ENCODE measurements around the gene LCORL. TPM values are rescaled to one million over a fixed set of nuclear protein-coding genes. Genes with fewer than 3 reads are reported as not detected.
"Not testable (repeated sequence)": the region's sequence is repeated elsewhere in the genome, so short reads cannot be mapped to it uniquely, and the experiment has no call there.

Gene LCORL
- total and polyA plus RNA-seq, 12 donors, result 2.6 to 28.8 (median 16.2) TPM

DNA sequence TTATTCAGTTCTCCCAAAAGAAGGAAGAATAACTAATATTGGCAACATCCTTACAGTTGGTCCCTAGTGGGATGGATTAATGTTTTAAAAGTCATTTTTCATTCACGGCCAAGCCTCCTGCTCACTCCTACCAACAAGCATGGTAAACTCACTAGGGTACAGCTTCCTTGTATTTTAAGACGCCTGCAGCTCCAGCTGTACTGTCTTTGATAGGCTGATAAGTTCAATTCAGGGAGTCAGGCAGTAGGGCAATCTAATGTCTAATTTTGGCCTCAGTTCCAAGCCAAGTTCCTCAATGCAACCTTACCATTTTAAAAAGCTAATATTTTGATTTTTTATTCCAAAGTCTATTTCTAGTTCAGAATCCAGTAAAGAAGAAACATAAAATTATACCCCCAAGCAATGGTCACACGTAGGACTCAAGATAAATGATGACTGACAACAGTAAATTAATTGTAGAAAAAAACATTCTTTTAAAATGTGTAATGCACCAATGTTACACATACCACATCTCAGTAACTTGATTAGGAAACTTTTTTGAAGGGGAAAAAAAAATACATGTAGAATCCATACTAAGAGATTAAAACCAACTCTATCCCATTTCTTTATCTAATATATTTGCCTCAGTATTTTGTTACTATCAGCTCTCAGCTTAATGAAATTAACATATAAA, 9.3 kb downstream of the LCORL start:
- WGBS, 4 donors, result 60 to 76% (median 68%) methylated on average over 3 of the region's 3 CpGs
- Histone ChIP-seq H3K4me3 (no peak overlapping the region), H3K27me3 (no peaks in the 10 kb centered on the region), H3K4me1 (replicated peaks in 1 of 2) (peaks cover 0 to 31% of the 10 kb centered on the region in 2 donors), H3K9me3 (replicated peaks in 1 of 3) (no peaks in the 10 kb centered on the region), H3K36me3 (replicated peaks in 1 of 2) (no peaks in the 10 kb centered on the region), H3K27ac (no peak overlapping the region)
- intact Hi-C loops (cut with DNase I), result no loop called here
- TF ChIP-seq POLR2A (IDR thresholded peaks at IDR 0.05) (no peak), CTCF (IDR thresholded peaks at IDR 0.05) (no peak)
- no peak for DNase-seq

DNA sequence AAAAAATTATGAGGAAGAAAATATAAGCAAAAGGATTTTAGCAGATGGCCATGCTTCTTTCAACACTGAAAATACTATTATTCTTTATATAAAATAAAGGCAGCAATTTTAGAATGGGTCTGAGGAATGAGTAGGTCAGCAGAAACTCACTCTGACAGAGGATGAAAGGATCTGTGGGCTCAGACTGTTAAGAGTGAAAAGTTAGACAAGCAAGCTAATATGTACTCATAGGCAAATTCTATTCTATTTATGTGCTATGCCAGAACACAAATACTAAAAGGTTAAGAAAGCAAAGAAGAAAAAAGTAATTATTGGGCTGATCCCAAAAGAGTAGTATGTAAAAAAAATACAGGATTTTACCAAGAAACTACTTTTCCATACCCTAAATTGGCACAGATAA, 13.9 kb downstream of the LCORL start:
- Histone ChIP-seq H3K27me3 (no peaks in the 10 kb centered on the region), H3K9me3 (replicated peaks in 1 of 3) (no peaks in the 10 kb centered on the region), H3K27ac (no peak overlapping the region), H3K4me1 (replicated peaks in 1 of 2) (peaks cover 0 to 16% of the 10 kb centered on the region in 2 donors), H3K4me3 (no peak overlapping the region), H3K36me3 (replicated peaks in 1 of 2) (no peaks in the 10 kb centered on the region)
- no peak for TF ChIP-seq POLR2A (IDR thresholded peaks at IDR 0.05)
- TF ChIP-seq CTCF (IDR thresholded peaks at IDR 0.05), result no peak
- intact Hi-C loops (cut with DNase I), result no loop called here
- DNase-seq, result no peak

DNA sequence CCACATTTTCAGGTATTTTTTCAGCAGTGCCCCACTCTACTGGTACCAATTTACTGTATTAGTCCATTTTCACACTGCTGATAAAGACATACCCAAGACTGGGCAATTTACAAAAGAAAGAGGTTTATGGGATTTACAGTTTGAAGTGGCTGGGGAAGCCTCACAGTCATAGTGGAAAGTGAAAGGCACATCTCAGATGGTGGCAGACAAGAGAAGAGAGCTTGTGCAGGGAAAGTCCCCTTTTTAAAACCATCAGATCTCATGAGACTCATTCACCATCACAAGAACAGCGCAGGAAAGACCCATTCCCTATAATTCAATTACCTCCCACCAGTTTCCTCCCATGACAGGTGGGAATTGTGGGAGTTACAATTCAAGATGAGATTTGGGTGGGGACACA, 15.1 kb downstream of the LCORL start:
- DNase-seq; H3K27ac ChIP-seq; H3K4me3 ChIP-seq; intact Hi-C loops (cut with DNase I); H3K27me3 ChIP-seq; H3K36me3 ChIP-seq (replicated peaks in 1 of 2); H3K9me3 ChIP-seq (replicated peaks in 1 of 3); H3K4me1 ChIP-seq (replicated peaks in 1 of 2): not testable (repeated sequence)
- WGBS, 4 donors, result 91 to 100% (median 97%) methylated on average over 1 of the region's 1 CpG

- no peaks in the 10 kb centered on the region for H3K27me3 ChIP-seq
- H3K9me3 ChIP-seq (replicated peaks in 1 of 3), result no peaks in the 10 kb centered on the region
- intact Hi-C loops (cut with DNase I), result no loop called here
- no peaks in the 10 kb centered on the region for H3K36me3 ChIP-seq (replicated peaks in 1 of 2)
- TF ChIP-seq POLR2A (IDR thresholded peaks at IDR 0.05) (no peak), CTCF (IDR thresholded peaks at IDR 0.05) (no peak)
- H3K4me1 ChIP-seq (replicated peaks in 1 of 2), result no peaks in the 10 kb centered on the region
- no peak for DNase-seq
- no peak overlapping the region for H3K4me3 ChIP-seq
- 85 to 94% (median 94%) methylated on average over 5 of the region's 5 CpGs for WGBS, 4 donors
- H3K27ac ChIP-seq, result no peak overlapping the region
These were observed 24.4 kb downstream of the LCORL start for GRCh38 chr4:17997129-17997528.

DNA sequence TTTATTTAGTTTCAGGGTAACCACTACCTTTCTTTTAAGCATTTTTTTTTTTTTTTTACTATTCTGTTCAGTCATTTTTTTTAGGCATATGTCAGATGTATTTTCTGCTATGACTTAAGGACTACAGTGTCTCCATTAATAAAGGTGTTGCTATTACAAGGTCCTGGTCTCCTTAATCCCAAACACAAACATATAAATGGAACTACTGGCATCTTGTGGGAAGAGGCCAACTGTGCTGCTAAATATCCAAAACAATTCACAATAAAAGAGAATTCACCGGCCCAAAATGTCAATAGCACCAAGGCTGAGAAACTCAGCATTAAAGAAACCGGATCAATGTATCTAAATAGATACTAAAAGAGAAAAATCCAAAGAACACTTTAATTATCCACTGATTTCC, 26.4 kb downstream of the LCORL start:
- H3K4me1 ChIP-seq (replicated peaks in 1 of 2), result no peaks in the 10 kb centered on the region
- H3K36me3 ChIP-seq (replicated peaks in 1 of 2), result no peaks in the 10 kb centered on the region
- no peaks in the 10 kb centered on the region for H3K9me3 ChIP-seq (replicated peaks in 1 of 3)
- intact Hi-C loops (cut with DNase I), result no loop called here
- DNase-seq, result no peak
- no peak overlapping the region for H3K4me3 ChIP-seq
- WGBS, 4 donors, result 69 to 99% (median 95%) methylated on average over 2 of the region's 2 CpGs
- no peaks in the 10 kb centered on the region for H3K27me3 ChIP-seq
- TF ChIP-seq POLR2A (IDR thresholded peaks at IDR 0.05) (no peak), CTCF (IDR thresholded peaks at IDR 0.05) (no peak)
- H3K27ac ChIP-seq, result no peak overlapping the region
